HCT116 (cell line): ENCODE measurements around the gene ST3GAL5. TPM values are rescaled to one million over a fixed set of nuclear protein-coding genes. Genes with fewer than 3 reads are reported as not detected.

Experiments
- ATAC-seq: fragments of 200-7000 bp; cut with Tn5 transposase; 2 replicates; pipeline ENCODE4 v1.9.1; 2020; ENCODE audit warnings: mild to moderate bottlenecking, moderate library complexity
- BruUV-seq: library from RNA; stranded (reverse); fragments of 400-500 nt; replicated peaks from 2 replicates; lab custom pipeline; 2021; lab: Mats Ljungman, UMichigan
- CTCF ChIA-PET: fragments of 300-600 bp; sonication (Branson Sonifier 250); formaldehyde crosslinking; loops from one replicate; lab custom pipeline; 2021; ENCODE audit warnings: antibody characterized with exemption; lab: Charles Lee
- POLR2A ChIA-PET: fragments of 300-600, 350-600 bp; sonication (Branson Sonifier 250); formaldehyde crosslinking; loops from one replicate; lab custom pipeline; 2021; ENCODE audit warnings: antibody characterized with exemption; lab: Charles Lee
- RAD21 ChIA-PET, 2 experiments: fragments of 300-600 bp; sonication (Branson Sonifier 250); formaldehyde crosslinking; loops; one replicate each; lab custom pipeline; 2023; ENCODE audit warnings: low total read pairs in 2 of 2; ENCODE audit not compliant: uncharacterized antibody in 2 of 2, unreplicated experiment in 2 of 2, low non-redundant PET in 1 of 2; lab: Charles Lee
- DNase-seq: peaks from one replicate; pipeline ENCODE4 v3.0.0-alpha.2; 2010; ENCODE audit warnings: low read depth, low spot score
- H2AFZ ChIP-seq: fragments of 200-600 bp; shearing (Covaris generic), sonication (generic); 2 replicates; pipeline ENCODE4 v1.6.1; 2017; ENCODE audit warnings: low read depth, mixed run types, mixed read lengths, antibody characterized with exemption, low read length; ENCODE audit not compliant: poor library complexity, severe bottlenecking
- H3K27ac ChIP-seq: 2 replicates; pipeline ENCODE4 v1.5.1; 2012; ENCODE audit warnings: low read depth, low read length
- H3K27me3 ChIP-seq: fragments of 200-600 bp; sonication (generic); 2 replicates; pipeline ENCODE4 v1.6.1; 2016; ENCODE audit warnings: mixed run types, low read length, mixed read lengths; ENCODE audit not compliant: insufficient read depth
- H3K36me3 ChIP-seq, 2 experiments: fragments of 200-500 bp in 1 of 2; fragments of 200-600 bp in 1 of 2; sonication (Bioruptor generic) in 1 of 2; sonication (generic) in 1 of 2; 2 replicates each; pipeline versions ENCODE4 v1.5.1 to v1.6.1; 2014 to 2016; ENCODE audit warnings: low read length in 2 of 2, inconsistent platforms in 1 of 2, mixed read lengths in 1 of 2, mixed run types in 1 of 2; ENCODE audit not compliant: insufficient read depth in 2 of 2, control insufficient read depth in 1 of 2
- H3K4me1 ChIP-seq, 2 experiments: fragments of 200-600 bp in 1 of 2; sonication (generic) in 1 of 2; 2 replicates each; pipeline versions ENCODE4 v1.5.1 to v1.6.1; 2012 to 2017; ENCODE audit warnings: low read length in 2 of 2, inconsistent platforms in 1 of 2, mild to moderate bottlenecking in 1 of 2, mixed read lengths in 1 of 2, mixed run types in 1 of 2, moderate library complexity in 1 of 2; ENCODE audit not compliant: insufficient read depth in 2 of 2, control insufficient read depth in 1 of 2
- H3K4me2 ChIP-seq: fragments of 200-600 bp; sonication (generic); 2 replicates; pipeline ENCODE4 v1.6.1; 2017; ENCODE audit warnings: mixed run types, low read length, mixed read lengths
- H3K4me3 ChIP-seq, 2 experiments: fragments of 200-600 bp in 1 of 2; sonication (generic) in 1 of 2; replicated peaks in 1 of 2; 2 replicates each; pipeline ENCODE4 v1.5.1; 2011 to 2016; ENCODE audit warnings: low read length in 2 of 2, control low read depth in 1 of 2, low read depth in 1 of 2, mild to moderate bottlenecking in 1 of 2, mixed read lengths in 1 of 2, mixed run types in 1 of 2
- H3K79me2 ChIP-seq: fragments of 200-600 bp; sonication (generic); 2 replicates; pipeline ENCODE4 v1.6.1; 2017; ENCODE audit warnings: mild to moderate bottlenecking, mixed run types, low read length, moderate library complexity, mixed read lengths; ENCODE audit not compliant: insufficient read depth
- H3K9ac ChIP-seq: fragments of 200-600 bp; sonication (generic); 2 replicates; pipeline ENCODE4 v1.6.1; 2016; ENCODE audit warnings: low read length, mixed read lengths
- H3K9me2 ChIP-seq: fragments of 200-600 bp; sonication (generic), shearing (Covaris generic); 2 replicates; pipeline ENCODE4 v1.6.1; 2017; ENCODE audit warnings: mixed run types, mild to moderate bottlenecking, moderate library complexity; ENCODE audit not compliant: insufficient read depth
- H3K9me3 ChIP-seq, 2 experiments: fragments of 200-500 bp in 1 of 2; fragments of 200-600 bp in 1 of 2; sonication (Bioruptor generic) in 1 of 2; sonication (generic) in 1 of 2; 2 replicates each; pipeline ENCODE4 v1.6.1; 2014 to 2017; ENCODE audit warnings: low read length in 2 of 2, mixed read lengths in 2 of 2, inconsistent platforms in 1 of 2, low read depth in 1 of 2, mild to moderate bottlenecking in 1 of 2, mixed run types in 1 of 2, moderate library complexity in 1 of 2; ENCODE audit not compliant: control insufficient read depth in 1 of 2, insufficient read depth in 1 of 2
- H4K20me1 ChIP-seq: fragments of 200-600 bp; sonication (generic), shearing (Covaris generic); 2 replicates; pipeline ENCODE4 v1.6.1; 2017; ENCODE audit warnings: mixed run types, mild to moderate bottlenecking, moderate library complexity; ENCODE audit not compliant: insufficient read depth
- ELF1 ChIP-seq: IDR thresholded peaks from 2 replicates; pipeline ENCODE4 v1.6.1; 2012; ENCODE audit warnings: low read depth, borderline replicate concordance
- JUND ChIP-seq: IDR thresholded peaks from 2 replicates; pipeline ENCODE4 v1.6.1; 2012
- SP1 ChIP-seq: IDR thresholded peaks from 2 replicates; pipeline ENCODE4 v1.6.1; 2012; ENCODE audit warnings: low read depth
- ZNF274 ChIP-seq: fragments of 200-500 bp; sonication (Bioruptor generic); IDR thresholded peaks from 2 replicates; pipeline ENCODE4 v1.6.1; 2014; ENCODE audit warnings: mild to moderate bottlenecking, low read depth, low read length, inconsistent platforms
- intact Hi-C: fragments of 100-400 bp; cut with micrococcal nuclease; formaldehyde crosslinking; loops from 2 replicates; pipeline ENCODE4 v1.10.0; 2022
- total RNA-seq: library from RNA; stranded (reverse); gene quantifications from one replicate; pipeline ENCODE4 v1.2.1, GENCODE V29; 2021; ENCODE audit not compliant: unreplicated experiment

Gene ST3GAL5
- total RNA-seq, 1 experiment from 2014 or later: 14.8 TPM

GRCh38 chr2:85790499-85791188 is 98.1 kb downstream of the ST3GAL5 start:
- ChIA-PET POLR2A (no interaction called here), CTCF (no interaction called here), RAD21 (no interaction called here)
- H3K4me1 ChIP-seq: peaks cover 8 to 10% of the 10 kb centered on the region in 2 experiments
- no peaks in the 10 kb centered on the region for H4K20me1 ChIP-seq
- no peak overlapping the region for H3K9ac ChIP-seq
- no peaks in the 10 kb centered on the region for H3K36me3 ChIP-seq
- BruUV-seq: no TSS peak
- no peak for ATAC-seq
- TF ChIP-seq ELF1: no peak
- H3K9me3 ChIP-seq: no peaks in the 10 kb centered on the region
- H3K4me3 ChIP-seq: no peak overlapping the region
- no peaks in the 10 kb centered on the region for H3K79me2 ChIP-seq
- H3K27me3 ChIP-seq: peaks cover 4% of the 10 kb centered on the region; the same call in 1 of the 2 replicates
- H3K4me2 ChIP-seq: no peak overlapping the region
- DNase-seq: no peak
- H3K27ac ChIP-seq: no peak overlapping the region
- intact Hi-C loops: no loop called here
- H3K9me2 ChIP-seq: no peaks in the 10 kb centered on the region
- no peak overlapping the region for H2AFZ ChIP-seq

DNA sequence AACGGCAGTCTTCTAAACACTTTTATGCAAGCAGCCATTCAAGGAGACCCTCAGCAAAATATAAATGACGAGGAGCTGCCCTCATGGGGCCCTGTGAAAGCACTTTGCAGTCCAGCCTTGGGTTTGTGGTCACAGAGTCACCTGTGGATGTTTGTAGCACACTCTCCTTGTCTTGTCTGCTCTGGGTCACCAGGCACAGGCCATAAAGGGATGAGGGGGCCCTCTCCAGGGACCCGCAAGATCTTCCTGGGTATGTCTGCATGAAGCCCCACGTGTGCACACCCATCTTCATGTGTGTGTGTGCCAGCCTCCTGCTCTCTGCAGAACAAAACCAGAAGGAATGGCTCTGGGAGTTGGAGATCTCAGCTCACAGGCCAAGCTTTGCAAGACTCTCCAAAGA is 98.8 kb downstream of the ST3GAL5 start:
- Histone ChIP-seq H3K4me1 (peaks cover 8 to 10% of the 10 kb centered on the region in 2 experiments), H3K27me3 (peaks cover 4% of the 10 kb centered on the region; the same call in 1 of the 2 replicates), H3K9me2 (no peaks in the 10 kb centered on the region), H3K27ac (no peak overlapping the region), H3K9ac (no peak overlapping the region), H3K36me3 (no peaks in the 10 kb centered on the region), H4K20me1 (no peaks in the 10 kb centered on the region), H2AFZ (no peak overlapping the region), H3K79me2 (no peaks in the 10 kb centered on the region), H3K4me3 (no peak overlapping the region), H3K9me3 (no peaks in the 10 kb centered on the region), H3K4me2 (no peak overlapping the region)
- ATAC-seq (no peak), DNase-seq (no peak)
- ChIA-PET RAD21 (no interaction called here), POLR2A (no interaction called here), CTCF (no interaction called here)
- intact Hi-C loops: no loop called here
- BruUV-seq: no TSS peak
- TF ChIP-seq ZNF274: no peak
- TF ChIP-seq SP1: no peak
- no peak for TF ChIP-seq JUND
